Vagina (tissue), 2 donors: ENCODE measurements around the gene PLEKHG4B. TPM values are rescaled to one million over a fixed set of nuclear protein-coding genes. Genes with fewer than 3 reads are reported as not detected.

ENCODE experiments used
- DNase-seq, 2 donors: peaks; one replicate each; pipeline ENCODE4 v3.0.0-alpha.2; 2017; ENCODE audit errors: extremely low spot score in 2 of 2
- H3K27ac ChIP-seq: fragments of 200-600 bp; sonication (generic); one replicate; pipeline ENCODE4 v1.5.1; 2019
- H3K27me3 ChIP-seq: fragments of 200-600 bp; sonication (generic); one replicate; pipeline ENCODE4 v1.5.1; 2019
- H3K36me3 ChIP-seq, 2 donors: fragments of 200-600 bp; sonication (generic); one replicate each; pipeline ENCODE4 v1.5.1; 2017 to 2019
- H3K4me1 ChIP-seq: fragments of 200-600 bp; sonication (generic); one replicate; pipeline ENCODE4 v1.5.1; 2019
- H3K4me3 ChIP-seq, 2 donors: fragments of 200-600 bp; sonication (generic); 1 replicate in 1 of 2; 2 replicates in 1 of 2; pipeline ENCODE4 v1.5.1; 2016 to 2019
- H3K9me3 ChIP-seq: fragments of 200-600 bp; sonication (generic); one replicate; pipeline ENCODE4 v1.5.1; 2019
- CTCF ChIP-seq, 3 experiments: fragments of 450-650 bp in 2 of 3; fragments of 200-600 bp in 1 of 3; sonication (generic) in 1 of 3; IDR thresholded peaks; one replicate each; pipeline ENCODE4 v1.5.1; 2017 to 2019; ENCODE audit warnings: antibody characterized with exemption in 3 of 3, mild to moderate bottlenecking in 2 of 3, moderate library complexity in 2 of 3
- POLR2A ChIP-seq, 2 donors: fragments of 450-650 bp; IDR thresholded peaks; one replicate each; pipeline ENCODE4 v1.6.1; 2017; ENCODE audit warnings: antibody characterized with exemption in 2 of 2, mild to moderate bottlenecking in 2 of 2, moderate library complexity in 2 of 2
- POLR2AphosphoS5 ChIP-seq, 2 donors: sonication (generic); formaldehyde crosslinking; IDR thresholded peaks; one replicate each; pipeline ENCODE4 v1.9.0; 2017; ENCODE audit warnings: antibody characterized with exemption in 2 of 2, mild to moderate bottlenecking in 2 of 2, low read depth in 1 of 2; ENCODE audit not compliant: insufficient read depth in 1 of 2
- intact Hi-C: fragments of 100-400 bp; cut with DNase I; formaldehyde crosslinking; loops from one replicate; pipeline ENCODE4 v1.15.1; 2023
- total RNA-seq: library from RNA; depleted of rRNA; stranded (reverse); fragments of >200 nt; gene quantifications from one replicate; pipeline ENCODE4 v1.2.3, GENCODE V29; 2016

The PLEKHG4B gene
- total RNA-seq, 1 donor from 2014 or later = 0.74 TPM

DNA sequence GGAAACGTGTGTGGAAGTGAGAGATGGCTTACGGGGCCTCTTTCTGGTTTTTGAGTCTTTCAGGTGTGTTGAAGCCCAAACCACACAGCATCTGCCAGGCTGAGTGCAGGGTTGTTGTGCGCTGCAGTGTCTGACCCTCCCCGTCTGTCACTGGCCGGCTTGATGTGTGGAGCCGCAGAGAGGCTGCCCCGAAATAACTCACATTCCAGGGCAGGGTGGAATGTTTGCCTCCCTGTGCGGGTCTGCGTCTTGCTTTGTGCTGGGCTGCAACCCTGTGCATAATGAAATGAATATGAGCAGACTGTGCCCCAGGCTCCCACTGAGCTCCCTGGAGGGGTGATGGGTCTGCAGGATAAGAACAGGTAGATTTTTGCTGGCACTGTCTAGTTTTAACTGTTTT is 9.9 kb upstream of the PLEKHG4B start:
- no peak for TF ChIP-seq POLR2AphosphoS5 (IDR thresholded peaks at IDR 0.05; ENCODE audit: insufficient read depth in 1 of 2, low read depth in 1 of 2)
- no peaks in the 10 kb centered on the region for H3K4me1 ChIP-seq
- intact Hi-C loops = no loop called here
- DNase-seq = no peak
- no peaks in the 10 kb centered on the region for H3K9me3 ChIP-seq
- no peak overlapping the region for H3K27ac ChIP-seq
- H3K36me3 ChIP-seq = no peaks in the 10 kb centered on the region
- no peak overlapping the region for H3K4me3 ChIP-seq
- H3K27me3 ChIP-seq = no peaks in the 10 kb centered on the region

GRCh38 chr5:82570-82969 is 9.4 kb upstream of the PLEKHG4B start:
- Histone ChIP-seq H3K36me3 (no peaks in the 10 kb centered on the region), H3K4me1 (no peaks in the 10 kb centered on the region), H3K27ac (no peak overlapping the region), H3K4me3 (no peak overlapping the region), H3K9me3 (no peaks in the 10 kb centered on the region), H3K27me3 (no peaks in the 10 kb centered on the region)
- TF ChIP-seq CTCF (IDR thresholded peaks at IDR 0.05) (no peak), POLR2A (IDR thresholded peaks at IDR 0.05) (no peak), POLR2AphosphoS5 (IDR thresholded peaks at IDR 0.05; ENCODE audit: insufficient read depth in 1 of 2, low read depth in 1 of 2) (no peak)
- no peak for DNase-seq
- intact Hi-C loops = no loop called here

DNA sequence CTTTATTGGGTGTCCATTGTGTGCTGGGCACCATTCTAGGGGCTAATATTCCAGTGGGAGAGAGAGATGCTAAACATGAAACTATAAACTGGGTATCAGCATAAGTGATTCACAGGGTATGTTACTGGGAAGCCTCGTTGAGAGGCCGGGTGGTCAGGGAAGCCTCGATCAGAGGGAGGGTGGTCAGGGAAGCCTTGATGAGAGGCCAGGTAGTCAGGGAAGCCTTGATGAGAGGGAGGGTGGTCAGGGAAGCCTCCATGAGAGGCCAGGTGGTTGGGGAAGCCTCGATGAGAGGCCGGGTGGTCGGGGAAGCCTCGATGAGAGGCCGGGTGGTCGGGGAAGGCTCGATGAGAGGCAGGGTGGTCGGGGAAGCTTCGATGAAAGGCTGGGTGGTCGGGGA is 8.9 kb upstream of the PLEKHG4B start:
- intact Hi-C loops = no loop called here
- no peak for TF ChIP-seq POLR2AphosphoS5 (IDR thresholded peaks at IDR 0.05; ENCODE audit: insufficient read depth in 1 of 2, low read depth in 1 of 2)
- TF ChIP-seq CTCF (IDR thresholded peaks at IDR 0.05) = no peak
- no peak for TF ChIP-seq POLR2A (IDR thresholded peaks at IDR 0.05)

GRCh38 chr5:85334-85995 is 6.5 kb upstream of the PLEKHG4B start:
- H3K9me3 ChIP-seq = no peaks in the 10 kb centered on the region
- TF ChIP-seq POLR2A (IDR thresholded peaks at IDR 0.05) = no peak
- TF ChIP-seq POLR2AphosphoS5 (IDR thresholded peaks at IDR 0.05; ENCODE audit: insufficient read depth in 1 of 2, low read depth in 1 of 2) = no peak
- TF ChIP-seq CTCF (IDR thresholded peaks at IDR 0.05) = no peak
- H3K27me3 ChIP-seq = no peaks in the 10 kb centered on the region
- no peaks in the 10 kb centered on the region for H3K36me3 ChIP-seq
- peak in 1 of 2 donors; percentile 77 for DNase-seq
- H3K4me1 ChIP-seq = no peaks in the 10 kb centered on the region
- intact Hi-C loops = no loop called here
- H3K4me3 ChIP-seq = no peak overlapping the region
- no peak overlapping the region for H3K27ac ChIP-seq

More for the DNA sequence above, 8.9 kb upstream of the PLEKHG4B start:
- DNase-seq = no peak
- Histone ChIP-seq H3K9me3 (no peaks in the 10 kb centered on the region), H3K27ac (no peak overlapping the region), H3K4me3 (no peak overlapping the region), H3K27me3 (no peaks in the 10 kb centered on the region), H3K36me3 (no peaks in the 10 kb centered on the region), H3K4me1 (no peaks in the 10 kb centered on the region)

DNA sequence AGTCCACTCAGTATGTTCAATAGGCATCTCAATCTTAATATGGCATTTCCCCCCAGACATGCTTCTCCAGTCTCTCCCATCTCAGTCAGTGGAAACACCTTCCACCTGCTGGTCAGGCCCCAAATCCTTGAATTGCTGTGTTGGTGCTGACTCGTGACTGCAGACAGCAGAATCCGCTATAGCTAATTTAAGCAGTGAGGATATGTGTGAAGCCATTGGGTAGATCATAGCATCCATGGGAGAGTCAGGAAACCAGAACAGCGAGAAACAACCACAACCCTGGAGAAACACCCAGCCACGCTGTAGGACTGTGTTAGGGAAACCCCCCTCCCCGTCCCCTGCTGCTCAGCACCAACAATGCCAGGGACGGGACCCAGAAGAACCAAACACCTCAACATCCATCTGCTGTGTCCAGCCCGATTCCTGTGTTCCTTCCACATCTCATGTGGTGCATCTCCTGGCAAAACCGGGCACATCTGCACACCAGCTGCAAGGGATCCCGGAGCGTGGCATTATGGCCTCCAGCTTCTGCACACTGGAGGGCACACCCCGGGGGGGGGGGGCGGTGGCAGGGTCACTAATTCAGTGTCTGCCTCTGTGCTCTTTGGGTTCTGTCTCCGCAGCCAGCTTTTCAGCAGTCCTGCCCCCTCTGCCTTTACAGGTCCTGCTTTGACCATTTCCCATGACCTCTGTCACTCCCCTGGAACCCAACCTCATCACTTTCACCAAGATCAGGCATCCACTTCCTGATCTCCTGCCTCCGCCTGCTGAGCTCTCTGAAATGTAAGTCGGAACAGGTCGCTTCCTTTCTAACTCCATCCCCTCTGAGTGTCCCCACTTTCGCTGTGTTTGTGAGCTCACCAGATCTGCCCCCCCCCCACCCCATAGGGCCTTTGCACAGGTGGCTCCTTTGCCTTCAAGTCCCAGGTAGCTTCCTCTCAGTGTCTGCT is 2.4 kb upstream of the PLEKHG4B start:
- Histone ChIP-seq H3K9me3 (no peaks in the 10 kb centered on the region), H3K27ac (no peak overlapping the region), H3K4me1 (no peaks in the 10 kb centered on the region), H3K36me3 (no peaks in the 10 kb centered on the region), H3K4me3 (no peak overlapping the region), H3K27me3 (no peaks in the 10 kb centered on the region)
- DNase-seq = peak; percentile 58 to 87
- TF ChIP-seq POLR2AphosphoS5 (IDR thresholded peaks at IDR 0.05; ENCODE audit: insufficient read depth in 1 of 2, low read depth in 1 of 2) = no peak
- no peak for TF ChIP-seq POLR2A (IDR thresholded peaks at IDR 0.05)
- no peak for TF ChIP-seq CTCF (IDR thresholded peaks at IDR 0.05)
- intact Hi-C loops = no loop called here
